ENCODE data around the gene GH1. TPM values are rescaled to one million over a fixed set of nuclear protein-coding genes. Genes with fewer than 3 reads are reported as not detected.

Gene GH1
- total RNA-seq, 1 donor from 2014 or later = not detected

GRCh38 chr17:63954402-63955063 lies 35.9 kb upstream of the GH1 start:
- no peaks in the 10 kb centered on the region for H3K9me3 Mint-ChIP-seq
- H3K27me3 Mint-ChIP-seq (ENCODE audit: low read depth) = peaks cover 16% of the 10 kb centered on the region
- no peak for TF ChIP-seq CTCF (IDR thresholded peaks at IDR 0.05; ENCODE audit: unreplicated experiment)
- no peak for DNase-seq (ENCODE audit: low spot score in 2 of 2, unreplicated experiment in 2 of 2)
- H3K4me3 Mint-ChIP-seq = no peak overlapping the region
- H3K36me3 Mint-ChIP-seq = no peaks in the 10 kb centered on the region
- peaks cover 4% of the 10 kb centered on the region for H3K4me1 Mint-ChIP-seq
- H3K27ac Mint-ChIP-seq = no peak overlapping the region

GRCh38 chr17:63950940-63951907 lies 32.6 kb upstream of the GH1 start:
- H3K9me3 Mint-ChIP-seq = no peaks in the 10 kb centered on the region
- peak in 1 of 2 experiments; percentile 53 for DNase-seq (ENCODE audit: low spot score in 2 of 2, unreplicated experiment in 2 of 2)
- TF ChIP-seq CTCF (IDR thresholded peaks at IDR 0.05; ENCODE audit: unreplicated experiment) = no peak
- peaks cover 6% of the 10 kb centered on the region for H3K4me1 Mint-ChIP-seq
- H3K27ac Mint-ChIP-seq = no peak overlapping the region
- H3K36me3 Mint-ChIP-seq = no peaks in the 10 kb centered on the region
- no peak overlapping the region for H3K4me3 Mint-ChIP-seq
- H3K27me3 Mint-ChIP-seq (ENCODE audit: low read depth) = peaks cover 14% of the 10 kb centered on the region

- no peak for TF ChIP-seq CTCF (IDR thresholded peaks at IDR 0.05; ENCODE audit: unreplicated experiment)
- Mint-ChIP-seq H3K36me3 (no peaks in the 10 kb centered on the region), H3K4me1 (peaks cover 6% of the 10 kb centered on the region), H3K27ac (no peak overlapping the region), H3K9me3 (no peaks in the 10 kb centered on the region), H3K27me3 (ENCODE audit: low read depth) (peaks cover 13% of the 10 kb centered on the region), H3K4me3 (no peak overlapping the region)
- no peak for DNase-seq (ENCODE audit: low spot score in 2 of 2, unreplicated experiment in 2 of 2)
Observed at GRCh38 chr17:63949576-63950250, 31.1 kb upstream of the GH1 start.

GRCh38 chr17:63948521-63948920 lies 29.9 kb upstream of the GH1 start:
- peaks cover 9% of the 10 kb centered on the region for H3K27me3 Mint-ChIP-seq (ENCODE audit: low read depth)
- no peak overlapping the region for H3K4me3 Mint-ChIP-seq
- H3K4me1 Mint-ChIP-seq = peaks cover 2% of the 10 kb centered on the region
- TF ChIP-seq CTCF (IDR thresholded peaks at IDR 0.05; ENCODE audit: unreplicated experiment) = no peak
- H3K27ac Mint-ChIP-seq = no peak overlapping the region
- H3K9me3 Mint-ChIP-seq = no peaks in the 10 kb centered on the region
- no peaks in the 10 kb centered on the region for H3K36me3 Mint-ChIP-seq
- DNase-seq (ENCODE audit: low spot score in 2 of 2, unreplicated experiment in 2 of 2) = no peak

- Mint-ChIP-seq H3K27me3 (ENCODE audit: low read depth) (peaks cover 11% of the 10 kb centered on the region), H3K4me3 (no peak overlapping the region), H3K27ac (no peak overlapping the region), H3K9me3 (no peaks in the 10 kb centered on the region), H3K4me1 (peaks cover 2% of the 10 kb centered on the region), H3K36me3 (no peaks in the 10 kb centered on the region)
- no peak for TF ChIP-seq CTCF (IDR thresholded peaks at IDR 0.05; ENCODE audit: unreplicated experiment)
- no peak for DNase-seq (ENCODE audit: low spot score in 2 of 2, unreplicated experiment in 2 of 2)
Observed at GRCh38 chr17:63947711-63948330, 29.2 kb upstream of the GH1 start.
